Epithelial cell of proximal tubule (primary cell): Measurements from ENCODE around the gene CRABP2. TPM values are rescaled to one million over a fixed set of nuclear protein-coding genes. Genes with fewer than 3 reads are reported as not detected.

Experiments
- DNase-seq: peaks from one replicate; pipeline ENCODE4 v3.0.0-alpha.2; 2011; ENCODE audit warnings: low read depth
- H3K4me3 ChIP-seq: 2 replicates; pipeline ENCODE4 v1.5.1; 2011; ENCODE audit warnings: low read depth, mild to moderate bottlenecking, low read length
- CTCF ChIP-seq: conservative IDR thresholded peaks from 2 replicates; pipeline ENCODE4 v1.5.1; 2012; ENCODE audit warnings: low read depth, mild to moderate bottlenecking, low read length
- total RNA-seq: library from RNA; depleted of rRNA; stranded (reverse); fragments of >200 nt; gene quantifications from 2 replicates; pipeline ENCODE4 v1.2.3, GENCODE V29; 2015

Gene CRABP2
- total RNA-seq, 1 donor from 2014 or later = 77.1 TPM

GRCh38 chr1:156741481-156741983, 36.1 kb upstream of the CRABP2 start:
- DNase-seq = no peak
- no peak for TF ChIP-seq CTCF
- H3K4me3 ChIP-seq = peak overlapping the region; percentile 45

GRCh38 chr1:156740741-156741480, 35.5 kb upstream of the CRABP2 start, which contains the start of gene MRPL24:
Gene MRPL24, minus strand, starts transcription at chr1:156741088. Its CDS starts 2,384 bp downstream, at chr1:156738704.
- no peak for TF ChIP-seq CTCF
- peak within 1 kb of the TSS; percentile 85 for H3K4me3 ChIP-seq
- DNase-seq = peak; percentile 97

- H3K4me3 ChIP-seq = peak overlapping the region; percentile 85
- TF ChIP-seq CTCF = no peak
- no peak for DNase-seq
Measured at GRCh38 chr1:156740237-156740740, 34.9 kb upstream of the CRABP2 start.

- no peak for DNase-seq
- no peak for TF ChIP-seq CTCF
- H3K4me3 ChIP-seq = no peak overlapping the region
Measured at GRCh38 chr1:156738916-156739315, 33.5 kb upstream of the CRABP2 start.

GRCh38 chr1:156738407-156738806, 33.0 kb upstream of the CRABP2 start:
- DNase-seq = no peak
- H3K4me3 ChIP-seq = no peak overlapping the region
- no peak for TF ChIP-seq CTCF

- TF ChIP-seq CTCF = no peak
- no peak overlapping the region for H3K4me3 ChIP-seq
- no peak for DNase-seq
Measured at GRCh38 chr1:156733989-156734584, 28.7 kb upstream of the CRABP2 start.
